GM21576 (cell line): ENCODE measurements around the gene MMAB.
A peak's percentile ranks its signal among the peaks of the same experiment; 100 is the strongest.
"Not testable (repeated sequence)": the region's sequence is repeated elsewhere in the genome, so short reads cannot be mapped to it uniquely, and the experiment has no call there.

ENCODE experiments used
- ATAC-seq: cut with Tn5 transposase; IDR thresholded peaks from one replicate; pipeline ENCODE4 v1.9.1; 2021; ENCODE audit warnings: mild to moderate bottlenecking, moderate library complexity; ENCODE audit not compliant: unreplicated experiment

The MMAB gene

DNA sequence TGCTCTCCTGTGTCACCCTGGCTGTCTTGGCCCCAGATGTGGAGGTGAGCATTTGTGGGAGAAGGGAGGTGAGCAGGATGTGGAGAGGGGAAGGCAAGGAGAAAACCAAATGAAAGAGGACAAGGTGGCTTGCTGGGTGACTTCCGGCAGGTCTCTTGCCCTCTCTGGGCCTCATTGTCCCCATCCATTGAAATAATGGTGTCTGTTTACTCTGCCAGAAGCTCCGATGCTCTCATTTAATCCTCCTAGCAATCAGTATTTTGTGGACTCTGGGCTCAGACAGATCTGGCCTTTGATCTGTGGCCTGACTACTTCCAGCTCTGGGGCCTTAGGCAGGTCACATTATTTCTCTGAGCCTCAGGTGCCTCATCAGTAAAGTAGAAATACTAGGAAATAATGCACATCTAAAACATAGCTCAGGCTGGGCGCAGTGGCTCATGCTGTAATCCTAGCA lies 30.9 kb upstream of the MMAB start:
- no peak for ATAC-seq

DNA sequence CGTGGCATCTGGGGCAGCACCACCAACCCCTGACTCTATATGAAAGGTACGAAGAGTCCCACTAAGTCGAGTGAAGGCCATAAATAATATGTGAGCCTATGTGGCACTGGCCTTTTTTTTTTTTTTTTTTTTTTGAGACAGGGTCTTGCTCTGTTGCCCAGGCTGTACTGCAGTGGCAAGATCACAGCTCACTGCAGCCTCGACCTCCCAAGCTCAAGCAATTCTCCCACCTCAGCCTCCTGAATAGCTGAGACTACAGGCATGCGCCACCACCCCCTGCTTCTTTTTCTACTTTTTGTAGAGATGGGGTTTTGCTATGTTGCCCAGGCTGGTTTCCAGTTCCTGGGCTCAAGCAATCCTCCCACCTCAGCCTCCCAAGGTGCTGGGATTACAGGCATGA lies 28.8 kb upstream of the MMAB start:
- ATAC-seq, result not testable (repeated sequence)

DNA sequence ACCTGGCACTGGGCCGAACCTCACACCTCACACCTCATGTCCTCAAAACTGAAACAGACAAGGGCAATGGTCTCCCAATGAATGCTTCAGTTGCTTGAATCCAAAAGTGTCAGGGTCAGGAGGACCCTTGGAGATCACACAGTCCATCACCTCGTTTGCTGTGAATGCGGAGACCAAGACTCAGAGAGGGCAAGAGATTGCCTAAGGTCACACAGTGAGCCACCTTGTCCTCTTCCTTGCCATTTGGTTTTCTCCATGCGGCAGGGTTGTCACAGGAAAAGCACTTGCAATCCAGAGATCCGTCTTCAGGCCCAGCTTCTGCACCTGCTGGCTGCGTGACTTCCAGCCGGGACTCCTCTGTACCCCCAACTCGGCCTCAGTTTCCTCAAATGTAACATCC lies 28.3 kb upstream of the MMAB start:
- no peak for ATAC-seq

DNA sequence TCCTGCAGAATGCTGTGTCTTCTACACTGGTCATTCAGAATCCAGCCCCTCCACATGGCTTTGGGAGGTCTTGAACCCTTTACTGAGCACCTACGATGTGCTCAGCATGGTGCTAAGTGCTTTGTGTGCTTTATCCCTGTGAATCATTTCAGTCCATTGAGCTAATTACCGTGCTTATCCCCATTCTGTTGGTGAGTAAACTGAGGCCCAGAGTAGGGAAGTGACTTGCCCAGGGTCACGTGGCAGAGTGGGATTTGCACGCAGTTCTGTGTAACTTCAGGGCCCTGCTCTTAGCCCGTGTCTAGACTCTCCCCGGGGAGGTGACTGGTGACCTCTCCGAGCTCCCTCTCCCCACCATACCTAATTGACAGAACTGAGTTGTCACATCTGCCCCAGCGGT lies 27.7 kb upstream of the MMAB start:
- no peak for ATAC-seq

DNA sequence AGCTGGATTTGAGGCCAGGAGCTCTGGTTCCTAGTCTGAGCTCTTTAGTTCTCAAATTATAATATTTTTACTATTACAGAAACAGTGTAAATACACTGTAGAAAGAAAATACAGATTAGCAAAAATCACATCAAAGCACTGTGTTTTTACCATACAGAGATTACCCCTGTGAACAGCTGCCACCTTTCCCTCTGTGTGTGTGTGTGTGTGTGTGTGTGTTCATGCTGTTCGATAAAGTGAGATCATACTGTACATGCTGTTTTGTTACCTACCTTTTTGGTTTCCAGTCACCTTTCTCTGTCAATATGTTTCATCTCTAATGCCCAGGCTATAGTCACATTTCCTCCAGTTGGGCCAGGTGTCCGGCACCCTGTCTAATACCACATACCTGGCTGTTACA lies 27.2 kb upstream of the MMAB start:
- ATAC-seq, result no peak

DNA sequence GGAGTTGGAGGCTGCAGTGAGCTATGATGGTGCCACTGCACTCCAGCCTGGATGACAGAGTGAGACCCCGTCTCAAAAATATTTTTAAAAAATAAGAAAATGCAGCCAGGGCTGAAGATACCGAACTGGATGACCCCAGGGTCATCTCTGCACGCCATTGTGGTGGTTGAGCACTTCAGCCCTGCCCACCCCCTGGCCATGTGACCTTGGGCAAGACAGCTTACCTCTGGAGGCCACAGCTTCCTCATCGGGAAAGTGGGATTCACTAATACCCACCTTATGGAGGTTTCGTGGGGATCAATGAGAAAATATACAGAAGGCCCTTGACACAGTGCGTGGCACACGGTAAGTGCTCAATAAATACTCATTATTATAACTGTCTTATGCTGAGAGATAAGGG lies 25.8 kb upstream of the MMAB start:
- ATAC-seq, result no peak

DNA sequence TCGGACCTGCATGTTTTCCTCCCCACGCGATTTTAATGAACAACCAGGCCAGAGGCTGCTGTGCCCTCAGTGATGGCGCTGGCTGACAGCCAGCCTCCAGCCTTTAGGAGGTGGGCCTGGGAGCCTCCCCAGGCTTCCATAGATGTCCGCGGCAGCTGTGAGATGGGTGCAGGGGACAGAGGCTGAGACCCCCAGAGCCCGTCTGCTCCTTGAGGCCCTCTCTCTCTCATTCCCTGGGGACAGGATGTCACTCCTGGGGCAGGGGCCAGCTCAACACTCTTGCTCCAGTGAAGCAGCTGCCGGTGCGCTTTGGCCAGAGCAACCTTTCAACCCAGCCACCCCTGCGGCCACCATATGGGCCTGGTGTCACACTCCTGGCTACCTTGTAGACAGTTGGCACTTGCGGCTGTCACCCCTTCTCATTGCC lies 25.1 kb upstream of the MMAB start:
- ATAC-seq, result no peak

DNA sequence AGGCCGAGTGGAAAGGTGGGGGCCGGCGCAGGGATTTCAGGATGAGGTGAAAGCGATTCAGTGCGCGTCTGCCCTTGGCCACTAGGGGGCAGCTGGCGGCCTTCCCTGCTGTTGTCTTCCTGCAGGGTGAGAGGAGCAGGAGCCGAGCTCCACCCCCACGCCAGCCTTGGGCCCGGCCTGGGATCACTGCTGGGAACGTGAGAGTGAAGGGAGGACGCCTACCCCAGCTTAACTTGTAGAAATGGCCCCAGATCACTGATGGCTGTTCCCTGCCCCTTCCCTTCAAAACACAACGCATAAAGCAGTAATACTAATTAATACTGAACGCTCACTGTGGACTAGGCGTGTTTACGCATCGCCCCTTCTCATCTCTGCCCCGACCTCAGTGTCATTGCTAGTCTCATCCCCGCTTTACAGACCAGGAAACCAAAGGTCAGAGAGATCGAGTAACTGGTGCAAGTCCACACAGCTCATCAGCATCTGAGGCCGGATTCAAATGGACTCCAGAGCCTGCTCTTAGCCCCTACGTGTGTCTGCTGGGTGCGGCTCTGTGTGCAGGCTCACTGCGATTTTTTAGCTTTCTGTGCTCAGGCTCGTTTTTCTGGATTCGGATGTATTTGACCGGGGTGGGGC lies 24.6 kb upstream of the MMAB start:
- ATAC-seq, result peak; percentile 56

DNA sequence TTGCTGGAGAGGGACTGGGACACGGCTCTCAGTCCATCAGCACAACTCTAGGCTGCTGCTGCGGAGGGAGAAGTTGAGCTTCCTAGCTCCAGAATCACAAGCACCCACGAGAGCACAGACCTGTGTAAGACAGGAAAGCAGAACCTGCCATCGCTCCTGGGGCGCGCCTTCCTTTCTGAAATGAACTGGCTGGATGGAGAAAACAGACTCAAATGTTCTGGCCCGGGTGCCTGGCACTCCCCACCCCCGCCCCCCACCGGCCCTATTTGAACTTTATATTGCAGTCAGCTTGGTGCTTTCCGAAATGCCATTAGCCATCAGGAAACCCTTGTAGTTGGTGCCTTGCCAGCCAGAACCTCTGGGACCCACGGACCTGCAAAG lies 24.1 kb upstream of the MMAB start:
- no peak for ATAC-seq

DNA sequence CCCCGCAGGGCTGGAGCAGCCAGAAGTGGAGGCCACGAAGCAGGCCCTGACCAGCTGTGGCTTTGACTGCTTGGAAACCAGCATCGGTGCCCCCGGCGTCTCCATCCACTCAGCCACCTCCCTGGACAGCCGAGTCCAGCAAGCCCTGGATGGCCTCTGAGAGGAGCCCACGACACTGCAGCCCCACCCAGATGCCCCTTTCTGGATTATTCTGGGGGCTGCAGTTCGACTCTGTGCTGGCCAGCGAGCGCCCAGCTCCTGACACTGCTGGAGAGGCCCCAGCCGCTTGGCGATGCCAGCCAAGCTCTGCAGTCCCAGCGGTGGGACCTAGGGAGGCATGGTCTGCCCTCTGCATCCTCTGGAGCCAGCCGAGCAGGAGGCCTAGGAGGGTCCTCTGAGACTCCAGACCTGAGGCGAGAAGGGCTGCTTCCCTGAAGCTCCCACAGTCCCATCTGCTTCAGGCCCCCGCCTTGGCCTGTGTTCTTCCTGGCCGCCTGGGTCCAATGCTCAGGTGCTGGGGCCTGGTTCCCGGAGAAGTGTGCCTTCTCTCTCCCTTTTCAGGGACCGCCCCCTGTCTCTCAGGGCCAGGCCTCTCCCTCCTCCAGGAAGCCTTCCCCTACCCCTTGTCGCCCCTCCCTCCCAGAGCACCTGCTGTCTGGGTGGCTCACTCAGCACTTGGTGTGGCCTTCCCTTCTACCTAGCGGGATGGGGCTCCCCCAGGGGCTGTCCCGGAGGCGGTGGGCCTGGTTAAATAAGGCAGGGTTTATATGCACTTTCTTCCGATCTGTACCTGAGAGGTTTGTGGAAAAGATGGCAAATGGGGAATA lies 23.3 kb upstream of the MMAB start:
- ATAC-seq, result no peak

DNA sequence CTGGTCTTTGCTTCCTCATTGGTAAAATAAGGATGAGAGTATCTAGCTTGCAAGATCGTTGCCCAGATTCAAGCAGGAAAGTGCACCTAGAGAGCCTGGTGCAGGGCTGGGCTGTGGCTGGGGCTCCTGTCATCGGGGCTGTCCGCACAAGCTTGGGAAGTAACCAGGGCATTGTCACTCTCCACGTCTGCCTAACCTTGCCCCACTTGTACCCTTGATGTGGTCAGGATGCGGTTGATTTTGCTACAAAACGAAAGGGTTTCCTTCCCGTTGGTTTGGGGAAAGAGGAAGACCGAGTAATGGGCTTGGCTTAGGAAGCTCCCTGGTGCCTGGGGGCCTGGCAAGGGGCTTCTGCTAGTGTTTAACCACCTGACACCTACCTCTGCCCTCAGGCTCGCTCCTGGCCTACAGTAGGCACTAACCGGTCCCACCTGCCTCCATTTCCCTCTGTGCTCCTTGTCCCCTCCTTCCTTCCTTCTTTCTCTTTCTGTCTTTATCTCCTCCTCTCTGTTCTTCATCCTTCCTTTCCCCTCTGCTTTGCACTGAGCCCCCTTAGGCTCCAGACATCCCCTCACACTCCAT lies 22.1 kb upstream of the MMAB start:
- ATAC-seq, result no peak

DNA sequence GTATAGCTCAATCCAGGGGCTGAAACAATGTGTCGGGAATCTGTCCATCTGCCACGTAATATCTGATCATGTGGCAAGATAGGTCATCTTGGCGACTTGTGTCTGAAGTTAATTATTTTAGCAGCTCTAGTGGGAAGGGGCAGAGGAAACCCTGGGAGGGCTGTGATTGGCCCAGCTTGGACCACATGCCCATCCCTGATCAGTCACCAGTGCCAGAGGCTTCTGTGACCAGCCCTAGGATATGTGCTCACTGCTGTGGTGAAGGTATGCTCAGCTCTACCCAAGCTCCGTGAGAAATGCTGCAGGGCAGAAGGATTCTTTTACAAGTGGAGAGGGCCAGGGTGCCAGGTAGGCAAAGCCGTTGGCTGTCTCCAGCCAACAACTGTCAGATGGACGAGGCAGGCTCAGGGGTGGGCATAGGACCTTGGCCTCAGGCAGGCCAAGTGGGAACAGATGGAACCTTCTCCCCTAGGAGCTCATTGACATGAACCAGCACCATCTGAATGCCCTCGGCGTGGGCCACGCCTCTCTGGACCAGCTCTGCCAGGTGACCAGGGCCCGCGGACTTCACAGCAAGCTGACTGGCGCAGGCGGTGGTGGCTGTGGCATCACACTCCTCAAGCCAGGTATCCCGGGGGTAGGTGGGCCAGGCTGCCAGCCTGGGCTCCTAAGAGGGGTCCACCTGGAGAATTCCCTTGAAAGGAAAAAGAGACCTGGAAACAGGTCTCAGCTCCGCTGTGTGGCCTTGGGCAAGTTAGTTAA lies 21.4 kb upstream of the MMAB start:
- ATAC-seq, result no peak

DNA sequence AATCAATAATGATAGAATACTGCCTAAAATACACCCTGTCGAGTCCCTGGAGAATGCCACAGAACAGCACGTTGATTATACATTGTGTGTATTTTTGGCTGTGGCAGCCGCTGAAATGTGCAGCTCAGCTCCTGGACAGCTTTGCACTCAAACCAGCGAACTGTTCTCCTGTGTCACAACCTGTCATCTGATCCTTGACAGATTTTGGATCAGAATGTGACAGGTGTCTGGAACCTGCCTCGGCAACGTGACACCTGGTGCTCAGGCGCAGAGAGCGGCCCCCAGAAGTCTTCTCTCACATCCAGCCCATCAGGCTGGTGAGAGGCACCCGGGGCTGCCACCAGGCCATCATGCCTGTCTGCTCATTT lies 19.6 kb upstream of the MMAB start:
- no peak for ATAC-seq

DNA sequence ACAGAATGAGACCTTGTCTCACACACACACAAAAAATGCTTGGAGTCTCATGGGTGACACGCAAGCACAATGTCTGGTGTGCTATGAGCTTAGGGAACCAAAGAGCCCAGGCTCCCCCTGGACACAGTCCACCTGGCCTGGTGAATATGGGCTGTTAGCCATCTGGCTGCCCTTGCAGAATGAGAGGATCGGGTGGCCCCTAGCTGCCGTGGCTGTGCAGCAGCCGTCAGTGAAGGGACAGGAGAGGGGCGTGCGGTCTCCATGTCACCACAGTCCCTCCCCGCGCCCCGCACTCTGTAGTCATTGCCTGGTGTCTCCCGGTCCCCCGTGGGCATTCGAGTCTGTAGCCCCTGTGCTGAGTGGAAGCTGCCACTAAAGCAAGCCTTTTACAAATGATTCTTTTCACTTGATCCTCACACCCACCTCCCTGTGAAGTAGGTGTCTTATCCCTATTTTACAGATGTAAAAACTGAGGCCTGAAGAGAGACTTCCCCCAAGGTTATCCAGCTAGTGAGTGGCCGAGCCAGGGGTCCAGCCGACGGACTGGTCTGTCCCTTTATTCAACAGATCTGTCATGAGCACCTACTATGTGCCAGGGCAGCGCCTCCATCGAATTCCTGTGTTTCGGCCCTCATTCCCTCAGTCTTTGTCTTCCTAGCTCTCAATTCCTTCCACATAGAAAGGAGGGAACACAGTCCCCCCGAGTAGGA lies 19.0 kb upstream of the MMAB start:
- no peak for ATAC-seq

DNA sequence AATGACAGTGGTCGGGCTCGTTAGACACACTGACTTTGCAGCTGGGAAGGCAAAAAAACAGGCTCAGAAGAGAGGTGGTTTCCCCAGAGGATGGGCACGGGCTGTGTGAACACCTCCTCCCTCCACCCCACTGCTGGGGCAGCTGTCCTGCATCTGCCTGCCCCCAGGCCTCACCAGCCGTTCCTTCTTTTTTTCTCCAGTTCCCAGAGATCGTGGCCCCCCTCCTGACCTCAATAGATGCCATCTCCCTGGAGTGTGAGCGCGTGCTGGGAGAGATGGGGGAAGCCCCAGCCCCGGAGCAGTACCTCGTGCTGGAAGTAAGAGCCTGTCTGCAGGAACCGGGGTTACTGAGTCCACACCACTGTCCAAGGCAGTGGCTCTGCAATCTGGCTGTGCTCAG lies 17.7 kb upstream of the MMAB start:
- no peak for ATAC-seq

DNA sequence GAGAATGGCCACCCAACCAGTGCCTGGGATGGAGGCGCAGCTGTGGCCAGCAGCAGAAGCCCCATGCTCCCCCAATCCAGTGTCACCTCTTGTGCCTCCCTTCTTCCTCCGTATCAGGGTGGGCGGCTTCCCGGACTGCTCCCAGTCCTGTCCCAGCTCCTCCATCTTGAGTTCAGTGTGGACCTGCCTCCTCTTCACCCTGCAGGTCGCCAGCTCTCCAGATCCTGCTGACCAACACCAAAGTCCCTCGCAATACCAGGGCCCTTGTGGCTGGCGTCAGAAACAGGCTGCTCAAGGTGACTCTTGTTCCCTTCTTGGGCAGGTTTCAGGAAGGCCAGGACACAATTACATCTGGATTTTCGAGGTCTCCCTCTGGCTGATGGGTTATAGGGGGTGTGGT lies 17.3 kb upstream of the MMAB start:
- ATAC-seq, result no peak

DNA sequence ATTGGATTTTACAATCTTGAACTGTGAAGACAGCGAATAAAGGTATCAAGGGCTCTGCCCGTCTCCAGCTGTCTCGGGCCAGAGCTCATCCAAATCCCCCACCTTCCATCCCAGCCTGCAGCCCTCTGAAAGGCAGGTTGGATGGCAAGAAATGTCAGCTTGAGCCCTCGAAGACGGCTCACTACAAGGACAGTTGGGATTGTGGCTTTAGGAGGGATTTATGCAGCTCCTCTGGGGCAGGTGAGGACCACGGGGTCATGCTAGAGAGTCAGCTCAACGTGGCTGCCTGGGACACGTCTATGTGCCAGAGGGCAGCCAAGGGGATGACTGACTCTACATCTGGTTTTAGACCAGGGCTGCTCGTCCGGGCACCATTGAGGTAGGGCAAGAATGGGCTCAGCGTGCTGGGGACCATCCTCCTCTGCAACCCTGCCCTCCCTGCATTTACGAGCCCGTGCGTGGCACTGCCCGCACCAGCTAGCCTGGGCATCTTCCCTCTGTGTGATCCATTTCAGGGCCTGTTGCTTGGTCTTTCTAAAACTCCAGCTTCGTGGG lies 16.5 kb upstream of the MMAB start:
- ATAC-seq, result no peak

DNA sequence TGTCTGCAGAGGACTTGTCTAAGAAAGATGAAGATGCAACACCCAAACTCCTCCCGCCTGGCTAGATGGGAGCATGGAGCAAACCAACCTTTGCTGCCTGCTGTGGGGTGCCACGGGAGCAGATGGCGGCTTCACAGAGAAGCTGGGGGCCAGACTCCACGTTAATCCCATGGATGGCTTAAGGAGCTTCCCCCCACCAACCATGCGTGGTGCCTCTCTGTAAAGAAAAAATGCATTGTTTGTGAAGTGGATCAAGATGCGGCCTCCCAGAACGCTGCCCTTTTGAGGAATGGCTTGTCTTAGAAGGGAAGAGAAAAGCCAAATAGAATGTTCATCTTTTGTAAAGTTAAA lies 15.9 kb upstream of the MMAB start:
- ATAC-seq, result no peak

DNA sequence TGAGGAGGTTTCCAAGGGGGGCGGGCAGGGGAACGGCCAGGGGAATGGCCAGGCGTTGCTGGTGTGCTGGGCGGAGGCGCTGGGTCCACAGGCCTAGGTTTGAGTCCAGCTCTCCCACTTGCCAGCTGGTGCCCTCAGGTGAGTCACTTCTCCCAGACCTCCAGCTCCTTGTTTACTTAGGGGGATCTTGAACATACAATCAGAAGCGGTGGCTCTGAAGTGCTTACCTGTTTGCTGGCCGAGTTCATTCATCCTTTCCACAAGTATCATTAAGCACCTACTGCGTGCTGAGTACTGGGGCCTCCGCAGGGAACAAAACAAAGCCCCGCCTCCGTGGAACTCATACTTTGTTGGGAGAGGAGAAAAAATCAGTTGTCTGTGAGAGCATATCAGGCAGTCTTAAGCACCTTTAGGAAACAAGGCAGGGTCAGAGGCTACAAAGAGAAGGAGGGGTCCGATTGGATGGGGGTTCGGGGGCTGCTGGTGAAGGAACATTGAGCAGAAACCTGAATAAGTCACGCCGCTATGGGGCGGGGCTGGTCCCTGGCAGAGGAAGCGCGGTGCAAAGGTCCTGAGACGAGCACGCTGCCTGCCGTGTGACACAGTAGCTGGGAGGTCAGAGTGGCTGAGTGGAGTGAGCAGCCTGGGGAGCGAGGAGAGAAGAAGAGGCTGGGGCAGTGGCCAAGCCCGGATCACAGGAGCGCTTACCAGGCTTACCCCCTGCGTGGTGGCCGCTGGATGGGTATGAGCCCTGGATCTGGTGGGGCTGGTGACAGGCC lies 15.3 kb upstream of the MMAB start:
- ATAC-seq, result no peak

DNA sequence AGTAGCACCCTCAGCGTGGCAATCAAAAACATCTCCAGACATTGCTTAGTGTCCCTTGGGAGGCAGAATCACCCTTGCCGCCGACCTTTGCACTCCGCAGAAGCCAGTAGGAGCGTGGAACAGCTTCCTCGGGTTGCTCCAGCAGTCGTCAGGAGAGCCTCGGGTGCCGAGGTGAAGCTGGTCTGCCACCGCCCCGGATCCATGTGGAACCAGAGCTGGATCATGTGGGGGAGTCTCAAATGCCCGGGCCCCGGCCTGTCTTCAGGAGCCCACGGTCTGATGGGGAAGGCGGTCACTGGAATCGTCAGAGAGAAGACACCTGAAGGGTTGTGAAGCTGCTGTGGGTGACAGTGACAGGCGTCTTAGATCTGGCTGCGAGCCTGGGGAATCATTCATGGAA lies 14.6 kb upstream of the MMAB start:
- no peak for ATAC-seq
